Measurements from ENCODE around the gene MVB12A. TPM values are rescaled to one million over a fixed set of nuclear protein-coding genes. Genes with fewer than 3 reads are reported as not detected.

The MVB12A gene
- total and polyA plus RNA-seq, 9 of the 15 experiments (the other 6 are each of a cell fraction or from before 2014, with no cell fraction given) = 1.2 to 46.2 (median 22.4) TPM

- TF ChIP-seq CHD1 (IDR thresholded peaks at IDR 0.05; ENCODE audit: low read length) (no peak), RBFOX2 (IDR thresholded peaks at IDR 0.05; ENCODE audit: low read depth, low read length) (no peak), NR4A1 (CRISPR knock-in tag; IDR thresholded peaks at IDR 0.05) (no peak), NR4A1 (tag; IDR thresholded peaks at IDR 0.05) (no peak), GATAD2A (IDR thresholded peaks at IDR 0.05) (no peak), RNF219 (CRISPR knock-in tag; IDR thresholded peaks at IDR 0.05) (no peak), HIVEP1 (CRISPR knock-in tag; IDR thresholded peaks at IDR 0.05) (no peak), FUS (optimal IDR thresholded peaks at IDR 0.05; ENCODE audit: low read depth, low read length) (no peak), USF1 (CRISPR knock-in tag; IDR thresholded peaks at IDR 0.05) (no peak), ZNF77 (CRISPR knock-in tag; IDR thresholded peaks at IDR 0.05) (no peak), ZNF217 (CRISPR knock-in tag; IDR thresholded peaks at IDR 0.05) (no peak), HEY1 (CRISPR knock-in tag; IDR thresholded peaks at IDR 0.05; ENCODE audit: borderline replicate concordance) (no peak), POU5F1 (IDR thresholded peaks at IDR 0.05; ENCODE audit: borderline replicate concordance, low read depth, low read length, partially characterized antibody) (no peak), ZNF398 (CRISPR knock-in tag; IDR thresholded peaks at IDR 0.05) (no peak), FOXK2 (conservative IDR thresholded peaks at IDR 0.05 in 1 of 2, IDR thresholded peaks at IDR 0.05 in 1 of 2; ENCODE audit: low read depth in 2 of 2) (peak; percentile 96 to 98), KDM2B (CRISPR knock-in tag; IDR thresholded peaks at IDR 0.05) (no peak), ZNF24 (IDR thresholded peaks at IDR 0.05) (no peak)
- TF ChIP-seq, protein P1, sequence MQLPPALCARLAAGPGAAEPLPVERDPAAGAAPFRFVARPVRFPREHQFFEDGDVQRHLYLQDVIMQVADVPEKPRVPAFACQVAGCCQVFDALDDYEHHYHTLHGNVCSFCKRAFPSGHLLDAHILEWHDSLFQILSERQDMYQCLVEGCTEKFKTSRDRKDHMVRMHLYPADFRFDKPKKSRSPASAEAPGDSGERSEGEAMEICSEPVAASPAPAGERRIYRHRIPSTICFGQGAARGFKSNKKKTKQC (CRISPR knock-in tag; IDR thresholded peaks at IDR 0.05) = peak; percentile 68; the same call in 1 of the 2 replicates
- TF ChIP-seq, protein P2, sequence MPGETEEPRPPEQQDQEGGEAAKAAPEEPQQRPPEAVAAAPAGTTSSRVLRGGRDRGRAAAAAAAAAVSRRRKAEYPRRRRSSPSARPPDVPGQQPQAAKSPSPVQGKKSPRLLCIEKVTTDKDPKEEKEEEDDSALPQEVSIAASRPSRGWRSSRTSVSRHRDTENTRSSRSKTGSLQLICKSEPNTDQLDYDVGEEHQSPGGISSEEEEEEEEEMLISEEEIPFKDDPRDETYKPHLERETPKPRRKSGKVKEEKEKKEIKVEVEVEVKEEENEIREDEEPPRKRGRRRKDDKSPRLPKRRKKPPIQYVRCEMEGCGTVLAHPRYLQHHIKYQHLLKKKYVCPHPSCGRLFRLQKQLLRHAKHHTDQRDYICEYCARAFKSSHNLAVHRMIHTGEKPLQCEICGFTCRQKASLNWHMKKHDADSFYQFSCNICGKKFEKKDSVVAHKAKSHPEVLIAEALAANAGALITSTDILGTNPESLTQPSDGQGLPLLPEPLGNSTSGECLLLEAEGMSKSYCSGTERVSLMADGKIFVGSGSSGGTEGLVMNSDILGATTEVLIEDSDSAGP (CRISPR knock-in tag; IDR thresholded peaks at IDR 0.05) = no peak
- TF ChIP-seq, protein P3, sequence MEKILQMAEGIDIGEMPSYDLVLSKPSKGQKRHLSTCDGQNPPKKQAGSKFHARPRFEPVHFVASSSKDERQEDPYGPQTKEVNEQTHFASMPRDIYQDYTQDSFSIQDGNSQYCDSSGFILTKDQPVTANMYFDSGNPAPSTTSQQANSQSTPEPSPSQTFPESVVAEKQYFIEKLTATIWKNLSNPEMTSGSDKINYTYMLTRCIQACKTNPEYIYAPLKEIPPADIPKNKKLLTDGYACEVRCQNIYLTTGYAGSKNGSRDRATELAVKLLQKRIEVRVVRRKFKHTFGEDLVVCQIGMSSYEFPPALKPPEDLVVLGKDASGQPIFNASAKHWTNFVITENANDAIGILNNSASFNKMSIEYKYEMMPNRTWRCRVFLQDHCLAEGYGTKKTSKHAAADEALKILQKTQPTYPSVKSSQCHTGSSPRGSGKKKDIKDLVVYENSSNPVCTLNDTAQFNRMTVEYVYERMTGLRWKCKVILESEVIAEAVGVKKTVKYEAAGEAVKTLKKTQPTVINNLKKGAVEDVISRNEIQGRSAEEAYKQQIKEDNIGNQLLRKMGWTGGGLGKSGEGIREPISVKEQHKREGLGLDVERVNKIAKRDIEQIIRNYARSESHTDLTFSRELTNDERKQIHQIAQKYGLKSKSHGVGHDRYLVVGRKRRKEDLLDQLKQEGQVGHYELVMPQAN (IDR thresholded peaks at IDR 0.05; ENCODE audit: borderline replicate concordance) = peak; percentile 96
These were observed 49.2 kb downstream of the MVB12A start (continued) for GRCh38 chr19:17469092-17469480.
